HG02884 (cell line): Measurements from ENCODE around the gene COL20A1.
"Not testable (repeated sequence)": the region's sequence is repeated elsewhere in the genome, so short reads cannot be mapped to it uniquely, and the experiment has no call there.

ENCODE experiments used
- ATAC-seq: cut with Tn5 transposase; IDR thresholded peaks from one replicate; pipeline ENCODE4 v1.9.1; 2021; ENCODE audit warnings: mild to moderate bottlenecking, moderate library complexity; ENCODE audit not compliant: unreplicated experiment

The COL20A1 gene

GRCh38 chr20:63330084-63330760 is 37.2 kb downstream of the COL20A1 start:
- ATAC-seq = no peak

- no peak for ATAC-seq
Observed at GRCh38 chr20:63330940-63331339, 38.0 kb downstream of the COL20A1 start.

GRCh38 chr20:63331741-63332400 is 38.9 kb downstream of the COL20A1 start:
- ATAC-seq = no peak

GRCh38 chr20:63332488-63333240 is 39.7 kb downstream of the COL20A1 start:
- ATAC-seq = no peak

- no peak for ATAC-seq
Observed at GRCh38 chr20:63333241-63333836, 40.4 kb downstream of the COL20A1 start.

GRCh38 chr20:63334356-63334755 is 41.4 kb downstream of the COL20A1 start:
- no peak for ATAC-seq

- ATAC-seq = not testable (repeated sequence)
Observed at GRCh38 chr20:63335060-63335459, 42.1 kb downstream of the COL20A1 start.

- ATAC-seq = no peak
Observed at GRCh38 chr20:63335711-63336110, 42.7 kb downstream of the COL20A1 start.

- ATAC-seq = no peak
Observed at GRCh38 chr20:63336232-63336752, 43.3 kb downstream of the COL20A1 start.

- no peak for ATAC-seq
Observed at GRCh38 chr20:63337786-63338420, 44.9 kb downstream of the COL20A1 start.

- ATAC-seq = not testable (repeated sequence)
Observed at GRCh38 chr20:63339154-63340094, 46.4 kb downstream of the COL20A1 start.

- not testable (repeated sequence) for ATAC-seq
Observed at GRCh38 chr20:63340158-63340688, 47.2 kb downstream of the COL20A1 start.

GRCh38 chr20:63342561-63343459 is 49.8 kb downstream of the COL20A1 start:
- no peak for ATAC-seq

- no peak for ATAC-seq
Observed at GRCh38 chr20:63343460-63344445, 50.8 kb downstream of the COL20A1 start.

- ATAC-seq = no peak
Observed at GRCh38 chr20:63344616-63345327, 51.8 kb downstream of the COL20A1 start.

GRCh38 chr20:63345328-63346100 is 52.5 kb downstream of the COL20A1 start:
- no peak for ATAC-seq
